ENCODE measurements around the gene EMID1. TPM values are rescaled to one million over a fixed set of nuclear protein-coding genes. Genes with fewer than 3 reads are reported as not detected.

EMID1 gene
- total RNA-seq, 1 experiment from 2014 or later = 6.1 TPM

- POLR2A ChIA-PET = no interaction called here
- Mint-ChIP-seq H3K4me1 (peaks cover 26% of the 10 kb centered on the region), H3K27me3 (ENCODE audit: low read depth) (no peaks in the 10 kb centered on the region; the same call in 1 of the 2 replicates), H3K9me3 (no peaks in the 10 kb centered on the region), H3K4me3 (no peak overlapping the region), H3K27ac (peak overlapping the region; percentile 67), H3K36me3 (no peaks in the 10 kb centered on the region)
- no peak for DNase-seq (ENCODE audit: low spot score)
- CTCF ChIA-PET = interaction anchor here (1.9 to 3.2 kb wide), 2 partner anchors 34 to 57 kb away, joined by 5 to 17 read pairs; no protein-coding TSS in a partner anchor
- TF ChIP-seq TP53 (CRISPR knock-in tag; IDR thresholded peaks at IDR 0.05) (no peak), TEAD4 (CRISPR knock-in tag; IDR thresholded peaks at IDR 0.05) (no peak), ZNF423 (CRISPR knock-in tag; IDR thresholded peaks at IDR 0.05) (no peak), ETV6 (CRISPR knock-in tag; IDR thresholded peaks at IDR 0.05) (no peak), NR3C1 (CRISPR knock-in tag; conservative IDR thresholded peaks at IDR 0.05; ENCODE audit: low read depth) (no peak), CDX4 (CRISPR knock-in tag; IDR thresholded peaks at IDR 0.05; ENCODE audit: borderline replicate concordance) (no peak), ZNF671 (CRISPR knock-in tag; IDR thresholded peaks at IDR 0.05) (no peak)
- TF ChIP-seq, protein P1, sequence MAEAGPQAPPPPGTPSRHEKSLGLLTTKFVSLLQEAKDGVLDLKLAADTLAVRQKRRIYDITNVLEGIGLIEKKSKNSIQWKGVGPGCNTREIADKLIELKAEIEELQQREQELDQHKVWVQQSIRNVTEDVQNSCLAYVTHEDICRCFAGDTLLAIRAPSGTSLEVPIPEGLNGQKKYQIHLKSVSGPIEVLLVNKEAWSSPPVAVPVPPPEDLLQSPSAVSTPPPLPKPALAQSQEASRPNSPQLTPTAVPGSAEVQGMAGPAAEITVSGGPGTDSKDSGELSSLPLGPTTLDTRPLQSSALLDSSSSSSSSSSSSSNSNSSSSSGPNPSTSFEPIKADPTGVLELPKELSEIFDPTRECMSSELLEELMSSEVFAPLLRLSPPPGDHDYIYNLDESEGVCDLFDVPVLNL (CRISPR knock-in tag; IDR thresholded peaks at IDR 0.05; ENCODE audit: borderline replicate concordance, low read depth) = no peak
- TF ChIP-seq, protein P2, sequence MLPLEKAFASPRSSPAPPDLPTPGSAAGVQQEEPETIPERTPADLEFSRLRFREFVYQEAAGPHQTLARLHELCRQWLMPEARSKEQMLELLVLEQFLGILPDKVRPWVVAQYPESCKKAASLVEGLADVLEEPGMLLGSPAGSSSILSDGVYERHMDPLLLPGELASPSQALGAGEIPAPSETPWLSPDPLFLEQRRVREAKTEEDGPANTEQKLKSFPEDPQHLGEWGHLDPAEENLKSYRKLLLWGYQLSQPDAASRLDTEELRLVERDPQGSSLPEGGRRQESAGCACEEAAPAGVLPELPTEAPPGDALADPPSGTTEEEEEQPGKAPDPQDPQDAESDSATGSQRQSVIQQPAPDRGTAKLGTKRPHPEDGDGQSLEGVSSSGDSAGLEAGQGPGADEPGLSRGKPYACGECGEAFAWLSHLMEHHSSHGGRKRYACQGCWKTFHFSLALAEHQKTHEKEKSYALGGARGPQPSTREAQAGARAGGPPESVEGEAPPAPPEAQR (CRISPR knock-in tag; IDR thresholded peaks at IDR 0.05) = no peak
- ATAC-seq = no peak
These were observed 5.4 kb downstream of the EMID1 start for GRCh38 chr22:29211066-29211465.

- Mint-ChIP-seq H3K27ac (peak overlapping the region; percentile 67; the same call in 1 of the 2 replicates), H3K27me3 (ENCODE audit: low read depth) (no peaks in the 10 kb centered on the region; the same call in 1 of the 2 replicates), H3K4me1 (peaks cover 24% of the 10 kb centered on the region), H3K9me3 (no peaks in the 10 kb centered on the region), H3K36me3 (no peaks in the 10 kb centered on the region), H3K4me3 (no peak overlapping the region)
- TF ChIP-seq ZNF317 (CRISPR knock-in tag; IDR thresholded peaks at IDR 0.05; ENCODE audit: borderline replicate concordance, low read depth) = no peak
- no peak for TF ChIP-seq FOXK1 (CRISPR knock-in tag; IDR thresholded peaks at IDR 0.05)
- TF ChIP-seq MYBL2 (CRISPR knock-in tag; IDR thresholded peaks at IDR 0.05) = no peak
- TF ChIP-seq GTF2I (CRISPR knock-in tag; conservative IDR thresholded peaks at IDR 0.05) = no peak
- no peak for TF ChIP-seq IRF1 (CRISPR knock-in tag; IDR thresholded peaks at IDR 0.05)
- TF ChIP-seq ZNF671 (CRISPR knock-in tag; IDR thresholded peaks at IDR 0.05) = no peak
- TF ChIP-seq FOXJ3 (CRISPR knock-in tag; IDR thresholded peaks at IDR 0.05; ENCODE audit: borderline replicate concordance) = no peak
- DNase-seq (ENCODE audit: low spot score) (no peak), ATAC-seq (no peak)
- ChIA-PET CTCF (interaction anchor here (1.9 to 3.2 kb wide), 2 partner anchors 34 to 57 kb away, joined by 5 to 17 read pairs; no protein-coding TSS in a partner anchor), POLR2A (no interaction called here)
These were observed 5.8 kb downstream of the EMID1 start for GRCh38 chr22:29211466-29211865.

DNA sequence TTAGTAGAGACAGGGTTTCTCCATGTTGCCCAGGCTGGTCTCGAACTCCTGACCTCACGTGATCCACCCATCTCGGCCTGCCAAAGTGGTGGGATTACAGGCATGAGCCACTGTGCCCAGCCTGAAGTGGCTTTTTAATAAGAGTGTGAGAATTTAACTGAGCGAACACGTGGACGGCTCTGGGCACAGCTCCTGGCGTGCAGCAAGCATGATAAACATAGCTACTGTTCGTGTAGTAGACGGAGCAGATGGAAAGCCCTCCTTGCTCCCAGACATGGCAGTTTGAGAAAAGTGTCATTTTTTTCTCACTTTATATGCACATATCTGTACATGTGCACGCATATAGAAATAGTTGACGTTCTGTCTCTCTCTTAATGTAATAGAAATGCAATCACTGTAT is 7.0 kb downstream of the EMID1 start:
- DNase-seq (ENCODE audit: low spot score) (no peak), ATAC-seq (no peak)
- Mint-ChIP-seq H3K36me3 (no peaks in the 10 kb centered on the region), H3K4me1 (peaks cover 19% of the 10 kb centered on the region), H3K27me3 (ENCODE audit: low read depth) (no peaks in the 10 kb centered on the region), H3K9me3 (no peaks in the 10 kb centered on the region), H3K4me3 (no peak overlapping the region), H3K27ac (no peak overlapping the region)
- TF ChIP-seq RELA (CRISPR knock-in tag; IDR thresholded peaks at IDR 0.05; ENCODE audit: borderline replicate concordance) (no peak), SOX15 (CRISPR knock-in tag; IDR thresholded peaks at IDR 0.05) (no peak), JAZF1 (CRISPR knock-in tag; IDR thresholded peaks at IDR 0.05) (no peak), HMGA2 (CRISPR knock-in tag; IDR thresholded peaks at IDR 0.05) (no peak), ZNF219 (CRISPR knock-in tag; IDR thresholded peaks at IDR 0.05; ENCODE audit: borderline replicate concordance) (no peak), GABPB1 (CRISPR knock-in tag; IDR thresholded peaks at IDR 0.05) (no peak), TEAD1 (CRISPR knock-in tag; IDR thresholded peaks at IDR 0.05) (no peak), NFYB (CRISPR knock-in tag; conservative IDR thresholded peaks at IDR 0.05; ENCODE audit: low read depth) (no peak), ETV6 (CRISPR knock-in tag; IDR thresholded peaks at IDR 0.05) (no peak), FOXJ3 (CRISPR knock-in tag; IDR thresholded peaks at IDR 0.05; ENCODE audit: borderline replicate concordance) (no peak), ZNF423 (CRISPR knock-in tag; IDR thresholded peaks at IDR 0.05) (no peak), MAX (CRISPR knock-in tag; IDR thresholded peaks at IDR 0.05) (no peak), RORB (CRISPR knock-in tag; IDR thresholded peaks at IDR 0.05) (no peak), PRRX2 (CRISPR knock-in tag; IDR thresholded peaks at IDR 0.05) (no peak), KAT7 (CRISPR knock-in tag; IDR thresholded peaks at IDR 0.05; ENCODE audit: borderline replicate concordance) (no peak), ELF4 (CRISPR knock-in tag; IDR thresholded peaks at IDR 0.05; ENCODE audit: low read depth) (no peak), JUN (CRISPR knock-in tag; IDR thresholded peaks at IDR 0.05) (no peak), ZNF317 (CRISPR knock-in tag; IDR thresholded peaks at IDR 0.05; ENCODE audit: borderline replicate concordance, low read depth) (no peak)
- CTCF ChIA-PET = interaction anchor here (1.0 to 3.2 kb wide), 2 partner anchors 33 to 59 kb away, joined by 3 to 17 read pairs; no protein-coding TSS in a partner anchor
- POLR2A ChIA-PET = no interaction called here

All from WTC11 (cell line).